ENCODE measurements around the gene BTBD16.

- TF ChIP-seq POLR2A (IDR thresholded peaks at IDR 0.05), result no peak
- no peak for TF ChIP-seq CTCF (IDR thresholded peaks at IDR 0.05)
Observed at GRCh38 chr10:122327237-122328206, 56.4 kb downstream of the BTBD16 start.
